ENCODE data around the gene HCN3.
"Not testable (repeated sequence)": the region's sequence is repeated elsewhere in the genome, so short reads cannot be mapped to it uniquely, and the experiment has no call there.

The HCN3 gene

DNA sequence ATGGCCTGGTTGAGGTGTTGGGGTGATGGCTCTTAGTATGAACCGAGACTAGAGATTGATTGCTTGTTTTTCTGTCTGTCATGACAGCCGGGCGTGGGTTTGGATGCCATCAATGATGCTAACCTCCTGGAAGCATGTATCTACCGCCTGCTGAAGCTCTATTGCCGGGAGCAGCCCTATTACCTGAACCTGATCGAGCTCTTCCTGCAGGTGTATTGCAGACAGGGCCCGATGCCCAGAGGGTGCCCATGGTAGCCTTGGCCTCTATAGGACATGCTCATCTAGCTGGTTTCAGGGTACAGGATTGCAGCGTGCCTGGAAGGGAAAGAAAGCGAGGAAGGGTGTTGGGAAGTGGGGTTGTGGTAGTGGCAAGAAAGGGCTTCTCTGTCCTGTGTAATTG lies 40.8 kb downstream of the HCN3 start:
- no peak for DNase-seq

DNA sequence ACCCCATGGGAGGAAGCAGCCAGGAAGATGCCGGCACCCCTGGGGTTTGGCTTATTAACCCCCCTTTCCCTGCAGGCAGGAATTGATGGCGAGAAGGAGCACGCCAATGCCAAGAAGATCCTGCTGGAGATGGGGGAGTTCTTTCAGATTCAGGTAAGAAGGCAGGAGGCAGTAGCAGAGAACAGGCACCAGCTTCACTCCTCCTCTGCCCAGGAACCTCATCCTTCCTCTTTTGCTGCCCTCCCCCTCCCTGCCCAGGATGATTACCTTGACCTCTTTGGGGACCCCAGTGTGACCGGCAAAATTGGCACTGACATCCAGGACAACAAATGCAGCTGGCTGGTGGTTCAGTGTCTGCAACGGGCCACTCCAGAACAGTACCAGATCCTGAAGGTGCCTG lies 42.3 kb downstream of the HCN3 start:
- no peak for DNase-seq

DNA sequence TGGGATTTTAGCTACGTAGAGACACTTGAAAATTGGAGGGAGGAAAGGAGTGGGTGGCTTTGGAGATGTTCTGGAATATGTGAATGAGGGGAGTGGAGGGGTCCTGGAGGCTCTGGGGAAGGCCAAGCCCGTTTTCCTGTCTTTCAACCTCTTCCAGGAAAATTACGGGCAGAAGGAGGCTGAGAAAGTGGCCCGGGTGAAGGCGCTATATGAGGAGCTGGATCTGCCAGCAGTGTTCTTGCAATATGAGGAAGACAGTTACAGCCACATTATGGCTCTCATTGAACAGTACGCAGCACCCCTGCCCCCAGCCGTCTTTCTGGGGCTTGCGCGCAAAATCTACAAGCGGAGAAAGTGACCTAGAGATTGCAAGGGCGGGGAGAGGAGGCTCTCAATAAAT lies 43.0 kb downstream of the HCN3 start:
- peak; percentile 43 for DNase-seq

DNA sequence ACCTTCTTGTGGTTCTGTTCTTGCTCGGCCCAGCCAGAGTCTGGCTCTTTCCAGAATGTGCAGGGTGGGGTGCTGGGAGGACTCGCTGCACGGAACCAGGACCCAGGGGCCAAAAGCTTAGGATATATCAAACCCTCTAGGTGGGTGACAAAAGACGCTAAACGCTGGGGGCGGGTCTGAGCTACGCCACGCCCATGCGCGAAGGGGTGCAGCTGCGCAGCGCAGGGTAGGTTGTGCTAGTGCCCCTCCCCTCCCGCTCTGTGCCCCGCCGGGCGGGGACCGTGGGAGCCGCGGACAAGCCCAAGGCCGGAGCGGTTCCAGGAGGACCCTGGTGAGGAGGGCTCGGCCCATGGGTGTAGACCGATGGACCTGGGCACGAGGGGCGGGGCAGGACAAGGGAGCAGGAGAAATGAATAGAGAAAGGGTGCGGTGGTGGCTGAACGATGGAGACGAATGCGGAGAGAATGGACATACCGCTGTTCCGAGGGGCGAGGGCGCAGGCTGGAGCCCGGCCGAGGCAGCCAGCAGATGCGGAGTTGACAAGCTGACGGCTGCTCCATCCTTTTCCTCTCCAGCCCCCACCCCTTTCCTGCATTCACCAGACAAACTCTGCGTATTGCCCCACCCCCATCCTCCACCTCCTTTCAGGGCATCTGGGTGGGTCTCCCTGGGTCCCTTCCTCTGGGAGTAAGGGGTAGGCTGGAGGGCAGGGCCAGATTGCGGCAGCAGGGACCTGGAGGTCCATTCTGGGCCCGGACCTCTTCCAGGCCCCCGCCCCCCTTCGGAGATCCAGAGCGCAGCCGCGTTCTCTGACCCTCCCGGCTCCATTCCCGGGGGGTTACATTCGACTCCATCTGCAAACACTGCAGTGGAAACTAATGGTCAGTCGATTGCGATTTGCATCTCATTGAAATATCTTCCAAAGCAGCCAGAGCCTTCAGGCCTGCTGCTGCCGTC lies 43.7 kb downstream of the HCN3 start, which contains the start of gene RUSC1:
Gene RUSC1 (plus strand): TSS at position 234 of the 957 bp plus-strand sequence. CDS start 880 bp downstream, outside the sequence.
- peak; percentile 86 for DNase-seq

DNA sequence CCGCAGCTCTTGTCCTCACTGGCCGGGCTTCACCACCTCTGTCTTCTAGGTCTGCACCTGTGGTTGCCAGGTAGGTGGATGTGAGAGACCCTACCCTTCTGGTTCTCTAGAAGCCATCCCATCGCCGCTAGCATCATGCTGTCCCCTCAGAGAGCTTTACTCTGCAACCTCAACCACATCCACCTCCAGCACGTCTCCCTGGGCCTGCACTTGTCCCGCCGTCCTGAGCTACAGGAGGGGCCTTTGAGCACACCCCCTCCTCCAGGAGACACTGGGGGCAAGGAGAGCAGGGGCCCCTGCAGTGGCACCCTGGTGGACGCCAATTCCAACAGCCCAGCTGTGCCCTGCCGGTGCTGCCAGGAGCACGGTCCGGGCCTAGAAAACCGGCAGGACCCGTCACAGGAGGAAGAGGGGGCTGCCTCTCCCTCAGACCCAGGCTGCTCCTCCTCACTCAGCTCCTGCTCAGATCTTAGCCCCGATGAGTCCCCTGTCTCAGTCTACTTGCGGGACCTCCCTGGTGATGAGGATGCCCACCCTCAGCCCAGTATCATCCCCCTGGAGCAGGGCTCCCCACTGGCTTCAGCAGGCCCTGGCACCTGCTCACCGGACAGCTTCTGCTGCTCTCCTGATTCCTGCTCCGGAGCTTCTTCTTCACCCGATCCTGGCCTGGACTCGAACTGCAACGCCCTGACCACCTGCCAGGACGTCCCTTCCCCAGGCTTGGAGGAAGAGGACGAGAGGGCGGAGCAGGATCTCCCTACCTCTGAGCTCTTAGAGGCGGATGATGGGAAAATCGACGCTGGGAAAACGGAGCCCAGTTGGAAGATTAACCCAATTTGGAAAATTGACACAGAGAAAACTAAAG lies 44.6 kb downstream of the HCN3 start:
- no peak for DNase-seq

DNA sequence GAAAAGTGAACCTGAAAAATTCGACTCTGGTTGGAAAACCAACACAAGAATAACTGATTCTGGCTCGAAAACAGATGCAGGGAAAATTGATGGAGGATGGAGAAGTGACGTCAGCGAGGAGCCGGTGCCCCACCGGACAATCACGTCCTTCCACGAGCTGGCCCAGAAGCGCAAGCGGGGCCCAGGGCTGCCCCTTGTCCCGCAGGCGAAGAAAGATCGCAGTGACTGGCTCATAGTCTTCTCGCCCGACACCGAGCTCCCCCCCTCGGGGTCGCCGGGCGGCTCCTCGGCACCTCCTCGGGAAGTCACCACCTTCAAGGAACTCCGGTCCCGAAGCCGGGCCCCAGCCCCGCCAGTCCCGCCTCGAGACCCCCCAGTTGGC lies 45.3 kb downstream of the HCN3 start:
- no peak for DNase-seq

DNA sequence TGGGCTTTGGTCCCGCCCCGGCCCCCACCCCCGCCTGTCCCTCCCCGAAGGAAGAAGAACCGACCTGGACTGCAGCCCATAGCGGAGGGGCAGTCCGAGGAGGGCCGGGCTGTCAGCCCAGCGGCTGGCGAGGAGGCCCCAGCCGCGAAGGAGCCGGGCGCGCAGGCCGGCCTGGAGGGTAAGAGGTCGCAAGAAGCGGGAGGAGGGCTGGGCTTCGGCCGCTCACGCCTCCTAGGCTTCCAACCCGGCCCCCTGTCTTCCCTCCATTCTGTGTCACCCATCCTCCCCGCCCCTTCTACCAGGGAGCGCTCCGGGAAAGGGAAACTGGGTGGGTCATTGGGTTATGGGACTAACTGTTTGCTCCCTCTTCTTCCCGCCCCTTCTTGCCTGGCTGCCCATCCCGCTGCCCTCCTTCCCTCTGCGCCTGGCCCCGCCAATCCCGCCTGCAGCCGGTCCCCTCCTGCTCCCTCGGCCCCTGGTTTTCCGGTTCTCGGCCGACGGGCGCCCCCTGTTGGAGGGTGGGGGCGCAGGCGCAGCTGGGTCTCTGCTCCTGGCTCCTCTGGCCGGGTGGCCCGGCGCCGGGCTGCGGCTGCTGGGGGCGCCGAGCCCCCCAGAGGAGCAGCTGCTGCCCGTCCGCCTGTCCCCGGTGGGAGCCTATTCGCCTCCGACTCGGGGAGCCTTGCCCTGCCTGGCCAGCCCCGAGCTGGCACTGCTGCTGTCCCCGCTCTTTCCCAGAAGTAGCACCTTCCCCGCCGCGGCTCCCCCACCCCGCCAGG lies 45.9 kb downstream of the HCN3 start:
- peak; percentile 96 for DNase-seq

DNA sequence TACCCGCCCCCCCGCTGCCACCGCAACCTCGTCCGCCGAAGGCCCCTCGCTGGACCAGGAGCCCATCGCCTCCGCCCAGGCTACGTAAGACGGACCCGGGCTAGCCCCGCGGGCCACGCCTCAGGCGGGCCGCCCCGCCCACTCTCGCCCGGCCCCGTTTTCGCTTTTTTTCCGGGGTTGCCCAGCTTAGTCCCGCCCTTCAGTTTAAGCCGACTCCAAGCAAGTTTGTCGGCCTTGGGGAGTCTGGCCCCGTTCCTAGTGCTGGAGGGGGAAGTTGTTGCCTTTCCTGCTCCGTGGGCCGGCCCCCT lies 46.4 kb downstream of the HCN3 start:
- DNase-seq = peak; percentile 94

DNA sequence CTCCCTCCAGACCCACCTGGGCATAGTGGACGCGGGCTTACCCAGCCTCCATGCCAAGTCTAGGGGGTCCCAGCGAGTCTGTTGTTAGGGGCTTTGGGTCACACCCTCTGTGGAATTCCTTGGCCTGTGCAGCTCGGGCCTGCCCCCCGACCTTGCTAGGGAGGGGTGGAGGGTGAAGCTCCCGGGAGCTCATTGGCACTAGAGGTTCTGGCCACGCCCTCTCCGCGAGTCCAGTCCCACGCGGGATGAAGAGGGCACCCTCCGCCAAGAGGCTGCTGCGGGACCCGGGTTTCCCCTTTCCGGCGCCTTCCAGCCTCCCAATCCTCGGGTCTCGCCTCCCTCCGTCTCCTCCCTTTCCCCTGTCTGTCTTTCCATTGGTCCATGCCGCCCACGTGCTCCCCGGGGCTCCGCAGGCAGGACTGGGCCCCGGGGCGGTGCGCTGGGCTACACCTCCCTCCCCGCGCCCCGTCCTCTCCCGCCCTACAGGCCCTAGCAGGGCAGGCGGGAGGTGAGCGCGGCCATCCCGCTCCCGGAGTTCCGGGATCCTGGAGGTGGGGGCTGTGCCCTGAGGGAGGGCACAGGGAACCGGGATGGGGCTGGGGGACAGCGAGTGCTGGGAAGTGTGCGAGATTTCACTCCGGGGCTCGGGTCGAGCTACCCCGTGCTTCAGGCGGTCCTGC lies 46.9 kb downstream of the HCN3 start:
- DNase-seq = peak; percentile 97

DNA sequence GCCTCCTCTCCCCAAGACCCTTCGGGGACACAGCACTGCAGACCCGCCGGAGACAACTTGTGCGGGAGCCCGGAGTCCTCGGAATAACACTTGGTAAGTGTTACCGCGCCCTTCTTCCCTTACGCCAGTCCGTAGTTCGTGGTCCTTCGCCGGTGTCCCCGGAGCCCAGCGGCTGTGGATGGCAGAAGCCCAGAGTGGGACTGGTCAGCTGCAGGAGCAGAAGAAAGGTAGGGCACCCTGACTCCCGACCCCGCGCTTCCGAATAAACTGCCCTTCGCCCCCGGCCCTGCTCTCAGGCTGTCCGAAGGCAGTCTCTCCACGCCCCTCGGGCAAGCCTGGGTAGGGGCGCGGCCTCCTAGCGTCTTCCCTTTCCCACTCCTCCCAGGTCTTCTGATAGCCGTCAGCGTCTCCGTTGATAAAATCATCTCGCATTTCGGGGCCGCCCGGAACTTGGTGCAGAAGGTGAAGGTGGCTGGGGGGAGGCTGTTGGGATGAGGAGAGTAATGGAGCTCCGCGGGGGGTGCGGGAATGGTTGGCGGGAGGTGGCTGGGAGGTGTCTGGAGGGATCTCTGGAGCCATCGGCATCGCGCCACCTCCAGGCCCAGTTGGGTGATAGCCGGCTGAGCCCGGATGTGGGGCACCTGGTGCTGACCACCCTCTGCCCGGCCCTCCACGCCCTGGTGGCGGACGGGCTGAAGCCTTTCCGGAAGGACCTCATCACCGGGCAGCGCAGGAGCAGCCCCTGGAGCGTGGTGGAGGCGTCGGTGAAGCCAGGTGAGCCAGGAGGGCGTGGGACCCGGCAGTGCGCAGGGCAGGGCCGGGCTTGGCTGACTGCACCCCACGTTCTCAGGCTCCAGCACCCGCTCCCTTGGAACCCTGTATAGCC lies 47.7 kb downstream of the HCN3 start:
- peak; percentile 65 for DNase-seq

DNA sequence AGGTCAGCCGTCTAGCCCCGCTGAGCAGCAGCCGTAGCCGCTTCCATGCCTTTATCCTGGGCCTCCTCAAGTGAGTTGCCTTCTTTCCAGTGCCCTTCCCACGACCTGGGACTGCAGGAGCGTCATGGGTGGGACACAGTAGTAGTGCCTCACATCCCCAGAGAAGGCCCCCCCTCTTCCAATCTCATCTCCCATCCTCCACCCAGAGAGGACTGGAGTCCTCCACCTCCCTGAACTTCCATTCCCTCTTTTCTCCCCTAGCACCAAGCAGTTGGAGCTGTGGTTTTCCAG lies 48.3 kb downstream of the HCN3 start:
- DNase-seq = no peak

DNA sequence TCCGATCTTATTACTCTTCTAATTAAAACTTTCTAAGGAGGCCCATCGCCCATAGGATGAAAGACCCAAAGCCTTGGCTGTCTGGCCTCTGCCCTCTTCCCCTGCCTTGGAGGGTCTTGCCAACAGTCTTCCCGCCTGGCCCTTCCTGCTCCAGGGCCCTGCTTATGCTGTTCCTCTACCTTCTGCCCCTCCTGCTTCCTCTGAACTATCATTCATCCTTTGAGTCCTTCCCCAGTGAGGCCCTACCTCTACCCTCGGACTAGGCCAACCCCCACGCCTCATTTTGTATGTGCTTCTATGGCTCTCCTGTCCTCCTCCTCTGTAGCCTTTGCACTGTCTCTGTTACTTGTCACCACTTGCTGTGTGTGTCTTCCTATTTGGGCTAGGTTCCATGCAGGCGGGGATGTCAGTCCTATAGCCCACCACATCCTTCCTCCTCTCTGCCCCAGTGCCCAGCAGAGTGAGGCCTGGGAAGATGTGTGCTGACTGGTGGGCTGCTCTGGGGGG lies 48.8 kb downstream of the HCN3 start:
- DNase-seq = no peak

DNA sequence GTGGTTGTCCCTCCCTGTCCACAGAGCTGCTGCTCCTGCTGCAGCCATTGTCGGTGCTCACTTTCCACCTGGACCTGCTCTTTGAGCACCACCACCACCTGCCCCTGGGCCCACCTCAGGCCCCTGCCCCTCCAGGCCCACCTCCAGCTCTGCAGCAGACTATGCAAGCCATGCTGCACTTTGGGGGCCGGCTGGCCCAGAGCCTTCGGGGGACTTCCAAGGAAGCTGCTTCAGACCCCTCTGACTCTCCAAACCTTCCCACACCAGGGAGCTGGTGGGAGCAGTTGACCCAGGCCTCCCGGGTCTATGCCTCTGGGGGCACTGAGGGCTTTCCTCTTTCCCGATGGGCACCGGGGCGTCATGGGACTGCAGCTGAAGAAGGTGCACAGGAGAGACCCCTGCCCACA lies 49.4 kb downstream of the HCN3 start:
- DNase-seq = no peak

DNA sequence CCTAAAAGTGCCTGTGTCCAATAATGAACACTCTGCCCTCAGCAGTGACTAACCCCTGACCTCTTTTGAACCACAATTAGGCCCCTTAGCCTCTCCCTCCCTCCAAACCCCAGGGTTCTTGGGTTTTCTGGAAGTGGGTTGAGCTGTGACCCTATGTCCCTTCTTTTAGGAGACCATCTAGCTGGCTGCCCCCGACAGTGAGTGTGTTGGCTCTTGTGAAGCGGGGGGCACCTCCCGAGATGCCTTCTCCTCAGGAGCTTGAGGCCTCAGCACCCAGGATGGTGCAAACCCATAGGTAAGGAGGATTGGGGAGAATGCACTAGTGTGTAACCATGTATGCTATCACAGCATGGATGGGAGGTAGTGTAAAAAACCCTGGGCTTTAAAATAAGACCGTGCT lies 50.7 kb downstream of the HCN3 start:
- no peak for DNase-seq

DNA sequence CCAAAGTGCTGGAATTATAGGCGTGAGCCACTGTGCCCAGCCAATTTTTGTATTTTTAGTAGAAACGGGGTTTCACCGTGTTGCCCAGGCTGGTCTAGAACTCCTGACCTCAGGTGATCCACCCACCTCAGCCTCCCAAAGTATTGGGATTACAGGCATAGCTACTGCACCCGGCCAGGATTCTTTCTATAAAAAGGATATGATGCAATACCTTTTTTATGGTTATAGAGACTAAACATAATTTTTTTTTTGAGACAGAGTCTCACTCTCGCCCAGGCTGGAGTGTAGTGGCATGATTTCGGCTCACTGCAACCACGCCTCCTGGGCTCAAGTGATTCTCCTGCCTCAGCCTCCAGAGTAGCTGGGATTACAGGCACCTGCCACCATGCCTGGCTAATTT lies 51.6 kb downstream of the HCN3 start:
- DNase-seq = not testable (repeated sequence)

DNA sequence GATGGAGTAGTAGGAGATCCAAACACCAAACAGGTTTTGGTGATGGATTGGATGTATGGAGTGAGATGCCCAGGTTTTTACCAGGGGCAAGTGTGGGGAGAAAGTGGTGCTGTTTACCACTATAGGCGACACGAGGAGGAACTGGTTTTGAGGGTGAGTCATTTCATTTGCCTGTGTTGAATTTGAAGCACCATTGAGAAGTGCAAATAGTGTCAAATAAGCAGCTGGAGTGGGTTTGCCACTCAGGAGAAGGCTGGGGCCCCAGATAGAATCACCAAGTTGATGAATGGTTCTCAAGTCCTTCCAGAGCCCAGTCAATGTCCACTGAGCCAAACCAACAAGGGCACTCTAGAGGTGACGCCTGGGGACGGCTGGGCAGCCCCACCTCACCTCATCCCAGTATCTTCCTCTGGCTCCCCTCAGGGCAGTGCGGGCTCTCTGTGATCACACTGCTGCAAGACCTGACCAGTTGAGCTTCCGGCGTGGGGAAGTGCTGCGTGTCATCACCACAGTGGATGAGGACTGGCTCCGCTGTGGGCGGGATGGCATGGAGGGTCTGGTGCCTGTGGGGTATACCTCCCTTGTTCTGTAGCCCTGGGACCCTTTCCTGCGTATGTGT lies 52.8 kb downstream of the HCN3 start:
- DNase-seq = no peak

DNA sequence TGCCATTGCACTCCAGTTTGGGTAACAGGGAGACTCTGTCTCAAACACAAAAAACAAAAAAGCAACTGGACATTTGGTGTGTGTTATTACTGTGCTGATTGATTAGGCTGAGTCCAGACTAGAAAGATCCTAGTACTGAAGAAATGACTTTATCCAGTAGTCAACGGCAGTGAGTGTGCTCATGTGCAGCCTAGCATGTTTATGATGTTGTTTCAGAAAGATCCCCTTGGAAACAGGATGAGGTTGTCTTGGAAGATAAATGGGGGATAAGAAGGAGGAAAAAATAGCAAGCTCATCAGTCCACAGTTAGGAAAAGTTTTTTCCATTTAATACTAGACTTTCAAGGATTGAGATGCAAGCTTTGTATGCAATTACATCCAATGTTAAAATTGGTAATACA lies 57.7 kb downstream of the HCN3 start:
- no peak for DNase-seq

Data from left hindlimb (tissue), 1 donor.